OCI-LY3 (cell line): ENCODE measurements around the gene TACC2.

ENCODE experiments used
- H2AFZ ChIP-seq: fragments of 200-600, 300-600 bp; shearing (Covaris generic); 2 replicates; pipeline ENCODE4 v1.6.0; 2014; ENCODE audit warnings: antibody characterized with exemption, low read depth, low read length
- H3K27ac ChIP-seq: fragments of 200-600, 300-600 bp; sonication (generic); 2 replicates; pipeline ENCODE4 v1.5.1; 2014; ENCODE audit warnings: mild to moderate bottlenecking, low read length, moderate library complexity, mixed read lengths
- H3K27me3 ChIP-seq: fragments of 200-600, 300-600 bp; sonication (generic); 2 replicates; pipeline ENCODE4 v1.6.1; 2014; ENCODE audit warnings: low read depth, low read length, mixed read lengths
- H3K36me3 ChIP-seq: fragments of 200-600, 300-600 bp; sonication (generic); replicated peaks from 2 replicates; pipeline ENCODE3; 2014; ENCODE audit warnings: low read depth, low read length, mixed read lengths
- H3K4me1 ChIP-seq: fragments of 300-600, 200-600 bp; sonication (generic); 2 replicates; pipeline ENCODE4 v1.6.1; 2014; ENCODE audit warnings: low read length, mixed read lengths
- H3K4me2 ChIP-seq: fragments of 200-600, 300-600 bp; sonication (generic); 2 replicates; pipeline ENCODE4 v1.6.1; 2014; ENCODE audit warnings: low read length, mixed read lengths
- H3K4me3 ChIP-seq: fragments of 300-600, 200-600 bp; sonication (generic); 2 replicates; pipeline ENCODE4 v1.5.1; 2014; ENCODE audit warnings: antibody characterized with exemption, mild to moderate bottlenecking, low read length, moderate library complexity
- H3K79me2 ChIP-seq: fragments of 300-600, 200-600 bp; shearing (Covaris generic); 2 replicates; pipeline ENCODE4 v1.6.1; 2014; ENCODE audit warnings: mild to moderate bottlenecking, low read length, mixed read lengths
- H3K9ac ChIP-seq: fragments of 300-600, 200-600 bp; shearing (Covaris generic); 2 replicates; pipeline ENCODE4 v1.6.0; 2014; ENCODE audit warnings: mild to moderate bottlenecking, low read length, moderate library complexity
- H3K9me3 ChIP-seq: fragments of 200-600, 300-600 bp; shearing (Covaris generic); 2 replicates; pipeline ENCODE4 v1.6.1; 2014; ENCODE audit warnings: low read length, mixed read lengths; ENCODE audit not compliant: insufficient read depth
- H4K20me1 ChIP-seq: fragments of 200-600, 300-600 bp; sonication (generic); 2 replicates; pipeline ENCODE4 v1.6.1; 2016; ENCODE audit warnings: low read length, mixed read lengths; ENCODE audit not compliant: insufficient read depth
- CTCF ChIP-seq: fragments of 200-600, 300-600 bp; sonication (generic); IDR thresholded peaks from 2 replicates; pipeline ENCODE4 v1.5.1; 2014; ENCODE audit warnings: antibody characterized with exemption, low read length, low read depth
- EZH2phosphoT487 ChIP-seq: fragments of 200-600 bp; shearing (Covaris generic); IDR thresholded peaks from 2 replicates; pipeline ENCODE4 v1.6.1; 2018; ENCODE audit warnings: antibody characterized with exemption, mixed run types, low read depth

The TACC2 gene

GRCh38 chr10:121978511-121978910 is 10.5 kb upstream of the TACC2 start:
- Histone ChIP-seq H3K27me3 (no peaks in the 10 kb centered on the region), H3K9me3 (no peaks in the 10 kb centered on the region), H3K9ac (no peak overlapping the region), H3K4me1 (peaks cover 5% of the 10 kb centered on the region), H4K20me1 (peaks cover 6% of the 10 kb centered on the region; the same call in 1 of the 2 replicates), H3K79me2 (peaks cover 15% of the 10 kb centered on the region), H3K4me3 (no peak overlapping the region), H2AFZ (no peak overlapping the region), H3K4me2 (no peak overlapping the region), H3K36me3 (no peaks in the 10 kb centered on the region), H3K27ac (no peak overlapping the region)
- TF ChIP-seq CTCF (no peak), EZH2phosphoT487 (no peak)

- no peaks in the 10 kb centered on the region for H3K27me3 ChIP-seq
- H3K9ac ChIP-seq = no peak overlapping the region
- no peaks in the 10 kb centered on the region for H4K20me1 ChIP-seq
- H3K27ac ChIP-seq = no peak overlapping the region
- no peaks in the 10 kb centered on the region for H3K36me3 ChIP-seq
- no peaks in the 10 kb centered on the region for H3K79me2 ChIP-seq
- H3K4me1 ChIP-seq = no peaks in the 10 kb centered on the region
- TF ChIP-seq EZH2phosphoT487 (no peak), CTCF (no peak)
- no peak overlapping the region for H3K4me3 ChIP-seq
- no peak overlapping the region for H2AFZ ChIP-seq
- no peak overlapping the region for H3K4me2 ChIP-seq
- H3K9me3 ChIP-seq = no peaks in the 10 kb centered on the region
Observed at GRCh38 chr10:121981346-121981745, 7.6 kb upstream of the TACC2 start.

- H2AFZ ChIP-seq = no peak overlapping the region
- H3K36me3 ChIP-seq = no peaks in the 10 kb centered on the region
- no peaks in the 10 kb centered on the region for H3K79me2 ChIP-seq
- H3K9me3 ChIP-seq = no peaks in the 10 kb centered on the region
- H4K20me1 ChIP-seq = no peaks in the 10 kb centered on the region
- TF ChIP-seq CTCF (no peak), EZH2phosphoT487 (no peak)
- no peak overlapping the region for H3K4me3 ChIP-seq
- H3K4me2 ChIP-seq = no peak overlapping the region
- no peak overlapping the region for H3K9ac ChIP-seq
- H3K4me1 ChIP-seq = no peaks in the 10 kb centered on the region
- H3K27me3 ChIP-seq = no peaks in the 10 kb centered on the region
- no peak overlapping the region for H3K27ac ChIP-seq
Observed at GRCh38 chr10:121983852-121984251, 5.1 kb upstream of the TACC2 start.

GRCh38 chr10:121984463-121984862 is 4.5 kb upstream of the TACC2 start:
- no peak overlapping the region for H3K4me3 ChIP-seq
- no peak overlapping the region for H3K9ac ChIP-seq
- H3K4me1 ChIP-seq = no peaks in the 10 kb centered on the region
- no peaks in the 10 kb centered on the region for H3K79me2 ChIP-seq
- H3K27ac ChIP-seq = no peak overlapping the region
- no peaks in the 10 kb centered on the region for H3K27me3 ChIP-seq
- no peaks in the 10 kb centered on the region for H3K36me3 ChIP-seq
- H4K20me1 ChIP-seq = no peaks in the 10 kb centered on the region
- H3K4me2 ChIP-seq = no peak overlapping the region
- H3K9me3 ChIP-seq = no peaks in the 10 kb centered on the region
- no peak for TF ChIP-seq CTCF
- no peak for TF ChIP-seq EZH2phosphoT487
- H2AFZ ChIP-seq = no peak overlapping the region
